GM12872 (cell line): ENCODE measurements around the gene CCDC181.

Experiments
- CTCF ChIP-seq: IDR thresholded peaks from 3 replicates; pipeline ENCODE4 v1.5.1; 2011; ENCODE audit warnings: low read depth, mild to moderate bottlenecking, low read length, moderate library complexity; ENCODE audit not compliant: insufficient read depth

The CCDC181 gene

GRCh38 chr1:169427081-169427641 is at the start of gene CCDC181:
Gene CCDC181, minus strand, starts transcription at chr1:169427474. Its CDS starts 2,547 bp downstream, at chr1:169424927.
- no peak for TF ChIP-seq CTCF

GRCh38 chr1:169475806-169476387 is 48.6 kb upstream of the CCDC181 start:
- no peak for TF ChIP-seq CTCF

GRCh38 chr1:169474302-169474995 is 47.2 kb upstream of the CCDC181 start:
- TF ChIP-seq CTCF = no peak

GRCh38 chr1:169473347-169473746 is 46.1 kb upstream of the CCDC181 start:
- TF ChIP-seq CTCF = no peak

GRCh38 chr1:169472738-169473137 is 45.5 kb upstream of the CCDC181 start:
- no peak for TF ChIP-seq CTCF

- no peak for TF ChIP-seq CTCF
Observed at GRCh38 chr1:169468982-169469381, 41.7 kb upstream of the CCDC181 start.

- TF ChIP-seq CTCF = peak; percentile 28; the same call in 1 of the 3 replicates
Observed at GRCh38 chr1:169466259-169467230, 39.3 kb upstream of the CCDC181 start.
